ENCODE measurements around the gene FOXN1.

FOXN1 gene

GRCh38 chr17:28480799-28481571 lies 25.2 kb upstream of the FOXN1 start:
- no peaks in the 10 kb centered on the region for H3K4me1 ChIP-seq (ENCODE audit: control insufficient read depth, insufficient read depth, low read length)
- H3K4me3 ChIP-seq (ENCODE audit: low read length): no peak overlapping the region
- no peak overlapping the region for H3K9ac ChIP-seq (ENCODE audit: low read depth, low read length)
- H3K36me3 ChIP-seq (ENCODE audit: insufficient read depth, low read length): no peaks in the 10 kb centered on the region
- no peak overlapping the region for H3K4me2 ChIP-seq (ENCODE audit: low read length)
- H3K27me3 ChIP-seq (ENCODE audit: control insufficient read depth, insufficient read depth, low read length): peaks cover 44% of the 10 kb centered on the region
- H3K9me3 ChIP-seq (replicated peaks; ENCODE audit: low read length): no peaks in the 10 kb centered on the region

- no peaks in the 10 kb centered on the region for H3K36me3 ChIP-seq (ENCODE audit: insufficient read depth, low read length)
- peaks cover 53% of the 10 kb centered on the region for H3K27me3 ChIP-seq (ENCODE audit: control insufficient read depth, insufficient read depth, low read length)
- H3K9ac ChIP-seq (ENCODE audit: low read depth, low read length): no peak overlapping the region
- no peak overlapping the region for H3K4me3 ChIP-seq (ENCODE audit: low read length)
- H3K9me3 ChIP-seq (replicated peaks; ENCODE audit: low read length): no peaks in the 10 kb centered on the region
- H3K4me1 ChIP-seq (ENCODE audit: control insufficient read depth, insufficient read depth, low read length): no peaks in the 10 kb centered on the region
- H3K4me2 ChIP-seq (ENCODE audit: low read length): no peak overlapping the region
Observed at GRCh38 chr17:28482551-28483199, 23.5 kb upstream of the FOXN1 start.

- no peaks in the 10 kb centered on the region for H3K36me3 ChIP-seq (ENCODE audit: insufficient read depth, low read length)
- H3K27me3 ChIP-seq (ENCODE audit: control insufficient read depth, insufficient read depth, low read length): peaks cover 67% of the 10 kb centered on the region
- H3K4me2 ChIP-seq (ENCODE audit: low read length): no peak overlapping the region
Observed at GRCh38 chr17:28484296-28484695, 21.9 kb upstream of the FOXN1 start.

GRCh38 chr17:28485049-28485448 lies 21.1 kb upstream of the FOXN1 start:
- H3K36me3 ChIP-seq (ENCODE audit: insufficient read depth, low read length): no peaks in the 10 kb centered on the region
- no peaks in the 10 kb centered on the region for H3K4me1 ChIP-seq (ENCODE audit: control insufficient read depth, insufficient read depth, low read length)
- no peaks in the 10 kb centered on the region for H3K9me3 ChIP-seq (replicated peaks; ENCODE audit: low read length)
- H3K4me2 ChIP-seq (ENCODE audit: low read length): no peak overlapping the region
- H3K4me3 ChIP-seq (ENCODE audit: low read length): no peak overlapping the region
- H3K9ac ChIP-seq (ENCODE audit: low read depth, low read length): no peak overlapping the region
- peaks cover 71% of the 10 kb centered on the region for H3K27me3 ChIP-seq (ENCODE audit: control insufficient read depth, insufficient read depth, low read length)

More at GRCh38 chr17:28484296-28484695, 21.9 kb upstream of the FOXN1 start:
- Histone ChIP-seq H3K4me3 (ENCODE audit: low read length) (no peak overlapping the region), H3K9ac (ENCODE audit: low read depth, low read length) (no peak overlapping the region), H3K4me1 (ENCODE audit: control insufficient read depth, insufficient read depth, low read length) (no peaks in the 10 kb centered on the region), H3K9me3 (replicated peaks; ENCODE audit: low read length) (no peaks in the 10 kb centered on the region)

GRCh38 chr17:28487881-28488532 lies 18.1 kb upstream of the FOXN1 start:
- Histone ChIP-seq H3K9ac (ENCODE audit: low read depth, low read length) (no peak overlapping the region), H3K27me3 (ENCODE audit: control insufficient read depth, insufficient read depth, low read length) (peaks cover 80% of the 10 kb centered on the region), H3K4me3 (ENCODE audit: low read length) (no peak overlapping the region), H3K4me1 (ENCODE audit: control insufficient read depth, insufficient read depth, low read length) (no peaks in the 10 kb centered on the region), H3K36me3 (ENCODE audit: insufficient read depth, low read length) (no peaks in the 10 kb centered on the region), H3K4me2 (ENCODE audit: low read length) (no peak overlapping the region), H3K9me3 (replicated peaks; ENCODE audit: low read length) (no peaks in the 10 kb centered on the region)

GRCh38 chr17:28488533-28489276 lies 17.4 kb upstream of the FOXN1 start:
- H3K4me3 ChIP-seq (ENCODE audit: low read length): no peak overlapping the region
- H3K27me3 ChIP-seq (ENCODE audit: control insufficient read depth, insufficient read depth, low read length): peaks cover 80% of the 10 kb centered on the region

GRCh38 chr17:28491286-28491685 lies 14.9 kb upstream of the FOXN1 start:
- no peaks in the 10 kb centered on the region for H3K36me3 ChIP-seq (ENCODE audit: insufficient read depth, low read length)
- H3K9ac ChIP-seq (ENCODE audit: low read depth, low read length): no peak overlapping the region
- no peak overlapping the region for H3K4me2 ChIP-seq (ENCODE audit: low read length)
- H3K4me1 ChIP-seq (ENCODE audit: control insufficient read depth, insufficient read depth, low read length): no peaks in the 10 kb centered on the region
- peaks cover 65% of the 10 kb centered on the region for H3K27me3 ChIP-seq (ENCODE audit: control insufficient read depth, insufficient read depth, low read length)
- no peaks in the 10 kb centered on the region for H3K9me3 ChIP-seq (replicated peaks; ENCODE audit: low read length)
- no peak overlapping the region for H3K4me3 ChIP-seq (ENCODE audit: low read length)

More at GRCh38 chr17:28488533-28489276, 17.4 kb upstream of the FOXN1 start:
- no peaks in the 10 kb centered on the region for H3K36me3 ChIP-seq (ENCODE audit: insufficient read depth, low read length)
- no peak overlapping the region for H3K9ac ChIP-seq (ENCODE audit: low read depth, low read length)
- no peaks in the 10 kb centered on the region for H3K9me3 ChIP-seq (replicated peaks; ENCODE audit: low read length)
- H3K4me1 ChIP-seq (ENCODE audit: control insufficient read depth, insufficient read depth, low read length): no peaks in the 10 kb centered on the region
- no peak overlapping the region for H3K4me2 ChIP-seq (ENCODE audit: low read length)

GRCh38 chr17:28491860-28492259 lies 14.3 kb upstream of the FOXN1 start:
- H3K4me1 ChIP-seq (ENCODE audit: control insufficient read depth, insufficient read depth, low read length): no peaks in the 10 kb centered on the region
- H3K4me2 ChIP-seq (ENCODE audit: low read length): no peak overlapping the region
- H3K9me3 ChIP-seq (replicated peaks; ENCODE audit: low read length): no peaks in the 10 kb centered on the region
- H3K4me3 ChIP-seq (ENCODE audit: low read length): no peak overlapping the region
- no peak overlapping the region for H3K9ac ChIP-seq (ENCODE audit: low read depth, low read length)
- H3K36me3 ChIP-seq (ENCODE audit: insufficient read depth, low read length): no peaks in the 10 kb centered on the region
- H3K27me3 ChIP-seq (ENCODE audit: control insufficient read depth, insufficient read depth, low read length): peaks cover 62% of the 10 kb centered on the region

GRCh38 chr17:28492352-28493310 lies 13.5 kb upstream of the FOXN1 start:
- Histone ChIP-seq H3K36me3 (ENCODE audit: insufficient read depth, low read length) (no peaks in the 10 kb centered on the region), H3K9ac (ENCODE audit: low read depth, low read length) (no peak overlapping the region), H3K27me3 (ENCODE audit: control insufficient read depth, insufficient read depth, low read length) (peaks cover 59% of the 10 kb centered on the region), H3K4me1 (ENCODE audit: control insufficient read depth, insufficient read depth, low read length) (no peaks in the 10 kb centered on the region), H3K9me3 (replicated peaks; ENCODE audit: low read length) (no peaks in the 10 kb centered on the region), H3K4me2 (ENCODE audit: low read length) (no peak overlapping the region), H3K4me3 (ENCODE audit: low read length) (no peak overlapping the region)

- Histone ChIP-seq H3K9ac (ENCODE audit: low read depth, low read length) (no peak overlapping the region), H3K27me3 (ENCODE audit: control insufficient read depth, insufficient read depth, low read length) (peaks cover 52% of the 10 kb centered on the region), H3K4me2 (ENCODE audit: low read length) (no peak overlapping the region), H3K36me3 (ENCODE audit: insufficient read depth, low read length) (no peaks in the 10 kb centered on the region), H3K4me1 (ENCODE audit: control insufficient read depth, insufficient read depth, low read length) (no peaks in the 10 kb centered on the region), H3K9me3 (replicated peaks; ENCODE audit: low read length) (no peaks in the 10 kb centered on the region), H3K4me3 (ENCODE audit: low read length) (no peak overlapping the region)
Observed at GRCh38 chr17:28493460-28493859, 12.7 kb upstream of the FOXN1 start.
